ENCODE measurements around the gene PLEKHG3.

PLEKHG3 gene

DNA sequence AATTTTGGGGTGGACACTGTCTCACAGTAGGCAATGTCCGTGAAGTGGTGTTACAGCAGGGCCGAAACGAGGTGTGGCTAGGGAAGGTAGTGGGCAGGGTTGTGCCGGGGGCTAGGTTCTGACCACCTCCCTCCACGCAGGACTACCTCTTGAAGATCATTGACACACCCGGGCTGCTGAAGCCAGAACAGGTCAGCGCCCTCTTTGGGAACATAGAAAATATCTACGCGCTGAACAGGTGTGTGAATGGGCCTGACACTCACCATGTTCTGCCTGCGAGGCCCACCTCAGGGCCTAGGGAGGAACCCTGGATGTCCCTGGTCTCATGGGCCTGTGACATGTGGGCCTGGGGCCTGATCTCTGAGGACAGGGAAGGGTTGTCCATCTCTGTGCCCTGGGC is 24.6 kb downstream of the PLEKHG3 start:
- DNase-seq, result no peak

DNA sequence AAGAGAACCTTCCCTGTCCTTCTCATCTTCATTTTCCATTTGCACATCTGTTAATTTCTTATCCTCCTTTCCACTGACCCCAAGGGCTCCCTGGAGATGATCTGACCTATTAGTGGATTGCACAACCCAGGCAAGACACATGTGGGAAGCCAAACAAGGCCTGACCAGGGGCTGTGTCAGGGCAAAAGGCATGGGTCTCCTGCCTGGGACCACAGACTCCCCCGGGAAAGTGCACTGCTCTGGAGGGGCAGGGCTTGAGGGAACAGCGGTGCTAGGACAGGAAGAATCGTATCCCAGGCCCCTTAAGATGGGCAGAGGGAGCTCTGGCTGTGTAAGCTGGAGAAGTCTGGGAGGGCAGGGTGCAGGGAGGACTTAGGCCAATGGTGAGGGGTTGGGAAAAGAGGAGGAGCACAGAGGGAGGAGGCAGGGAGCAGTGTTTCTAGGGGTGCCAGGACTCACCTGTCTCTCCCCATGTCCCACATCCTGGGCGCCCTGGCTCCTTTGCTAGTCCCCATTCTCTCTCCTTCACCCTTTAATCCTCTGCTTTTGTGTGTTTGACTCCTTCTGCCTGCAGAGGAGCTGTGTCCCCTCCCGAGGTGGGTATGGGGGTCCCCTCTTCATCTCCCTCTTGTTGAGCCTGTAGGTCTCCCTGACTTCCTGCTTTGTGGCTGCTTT is 25.3 kb downstream of the PLEKHG3 start:
- no peak for DNase-seq

DNA sequence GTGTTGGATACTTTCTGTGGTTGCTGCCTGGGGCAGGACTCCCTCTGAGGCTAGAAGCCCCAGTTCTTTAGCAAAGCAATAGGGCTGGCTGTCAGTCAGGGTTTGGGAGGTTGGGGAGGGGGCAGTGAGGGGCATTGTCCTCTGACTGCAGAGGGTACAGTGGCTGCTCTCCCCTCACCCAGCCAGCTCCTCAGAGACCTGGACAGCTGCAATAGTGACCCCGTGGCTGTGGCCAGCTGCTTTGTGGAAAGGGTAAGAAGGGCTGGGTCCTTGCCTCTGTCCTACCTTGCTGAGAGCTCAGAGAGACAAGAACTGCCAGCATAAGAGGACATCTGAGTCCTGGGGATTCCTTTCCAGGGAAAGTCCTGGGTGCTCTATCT is 25.8 kb downstream of the PLEKHG3 start:
- no peak for DNase-seq

DNA sequence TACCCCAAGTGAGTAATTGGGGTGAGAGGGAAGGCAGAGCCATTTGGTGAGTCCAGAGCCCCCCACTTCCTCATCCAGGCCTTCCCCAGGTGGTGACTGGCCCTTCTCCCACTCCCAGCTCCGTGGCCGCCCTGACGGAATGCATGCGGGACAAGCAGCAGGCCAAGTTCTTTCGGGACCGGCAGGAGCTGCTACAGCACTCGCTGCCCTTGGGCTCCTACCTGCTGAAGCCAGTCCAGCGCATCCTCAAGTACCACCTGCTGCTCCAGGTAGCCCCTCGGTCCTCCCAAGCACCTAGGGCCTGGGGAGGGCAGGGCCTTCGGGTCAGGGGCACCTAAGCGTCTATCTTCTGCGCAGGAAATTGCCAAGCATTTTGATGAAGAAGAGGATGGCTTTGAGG is 26.5 kb downstream of the PLEKHG3 start:
- no peak for DNase-seq

DNA sequence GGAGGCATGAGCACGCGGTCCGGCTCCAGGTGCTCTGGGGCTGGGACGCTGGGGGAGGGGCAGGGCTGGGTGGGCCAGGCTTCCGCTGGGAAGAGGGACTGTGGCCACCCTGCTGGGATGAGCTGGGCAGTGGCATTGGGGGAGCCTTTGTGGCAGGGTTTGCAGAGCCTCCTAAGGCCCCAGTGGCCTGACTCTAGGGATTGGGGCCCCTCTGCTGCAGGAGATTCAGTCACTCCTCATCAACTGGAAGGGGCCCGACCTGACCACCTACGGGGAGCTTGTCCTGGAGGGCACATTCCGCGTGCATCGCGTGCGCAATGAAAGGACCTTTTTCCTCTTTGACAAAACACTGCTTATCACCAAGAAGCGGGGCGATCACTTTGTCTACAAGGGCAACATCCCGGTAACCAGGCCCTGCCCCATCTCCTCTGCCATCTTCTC is 26.9 kb downstream of the PLEKHG3 start:
- no peak for DNase-seq

DNA sequence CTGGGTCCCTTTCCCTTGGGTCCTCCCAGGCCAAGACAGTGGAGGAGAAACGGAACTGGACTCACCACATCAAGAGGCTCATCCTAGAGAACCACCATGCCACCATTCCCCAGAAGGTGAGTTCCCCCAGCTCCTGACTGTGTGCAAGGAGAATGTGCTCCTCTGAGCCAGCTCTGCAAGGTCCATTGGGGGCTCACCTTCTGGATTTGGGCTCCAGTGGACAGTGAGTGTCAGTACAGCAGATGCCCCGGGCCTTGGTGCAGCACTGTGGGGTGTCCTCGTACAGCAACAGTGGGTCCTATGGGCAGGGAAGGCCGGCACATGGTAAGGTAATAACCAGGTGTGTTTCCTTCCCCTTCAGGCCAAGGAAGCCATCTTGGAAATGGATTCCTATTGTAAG is 27.8 kb downstream of the PLEKHG3 start:
- DNase-seq, result no peak

DNA sequence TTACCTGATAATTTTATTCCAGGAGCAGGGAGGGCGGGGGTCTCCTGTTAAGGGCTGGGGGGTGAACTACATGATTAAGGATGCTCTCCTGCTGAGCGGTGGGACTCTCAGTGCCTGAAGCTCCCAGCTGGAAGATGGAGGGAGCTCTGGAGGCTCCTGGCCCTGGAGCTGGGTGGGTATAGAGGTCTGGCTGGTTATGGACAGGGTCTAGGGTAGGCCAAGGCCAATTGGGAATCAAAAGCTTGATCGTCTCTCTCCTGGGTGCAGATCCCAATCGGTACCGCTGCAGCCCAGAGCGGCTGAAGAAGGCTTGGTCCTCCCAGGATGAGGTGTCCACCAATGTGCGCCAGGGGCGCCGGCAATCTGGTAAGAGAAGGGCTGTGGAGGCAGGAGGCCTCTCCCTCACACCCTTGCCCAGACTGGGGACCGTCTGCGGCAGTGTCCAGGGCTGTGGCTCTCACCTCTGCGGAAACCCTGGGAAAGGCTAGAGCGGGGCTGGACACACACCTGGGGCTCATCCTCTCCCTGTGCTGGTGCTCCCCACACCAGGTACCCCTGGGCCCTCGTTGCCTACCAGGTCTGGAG is 28.4 kb downstream of the PLEKHG3 start:
- DNase-seq, result no peak

DNA sequence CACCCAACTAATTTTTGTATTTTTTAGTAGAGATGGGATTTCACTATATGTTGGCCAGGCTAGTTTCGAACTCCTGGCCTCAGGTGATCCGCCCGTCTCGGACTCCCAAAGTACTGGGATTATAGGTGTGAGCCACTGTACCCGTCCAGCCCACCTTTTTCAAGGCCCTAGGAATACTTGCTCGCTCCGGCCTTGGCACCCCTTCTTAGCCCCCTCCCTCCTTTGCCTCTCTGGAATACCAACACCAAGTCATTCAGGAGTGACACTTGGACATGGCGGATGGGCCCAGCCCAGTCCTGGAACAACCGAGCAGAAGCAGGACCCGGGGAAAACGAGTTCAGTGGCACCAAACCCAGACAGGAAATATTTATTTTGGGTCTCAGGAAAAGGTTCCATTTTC is 29.1 kb downstream of the PLEKHG3 start:
- no peak for DNase-seq

DNA sequence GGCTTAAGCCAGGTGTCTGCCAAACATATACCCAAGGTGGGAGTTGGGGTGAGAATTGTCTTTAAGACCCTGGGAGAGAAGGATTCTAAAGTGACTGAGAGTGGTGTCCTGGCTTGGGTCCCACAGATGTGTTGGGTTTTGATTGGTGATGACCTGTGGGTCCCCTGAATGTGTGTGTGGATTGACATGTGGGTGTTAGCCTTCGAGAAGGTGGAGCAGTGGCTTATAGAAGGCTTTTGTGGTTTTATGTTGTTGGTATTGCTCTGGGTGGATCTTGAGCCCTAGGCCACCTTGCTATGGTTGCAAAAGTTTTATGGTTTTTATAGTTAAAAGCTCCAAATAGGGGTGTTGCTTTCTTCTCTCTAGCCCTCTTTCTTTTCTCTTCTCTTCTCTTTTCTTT is 29.7 kb downstream of the PLEKHG3 start:
- DNase-seq, result no peak

DNA sequence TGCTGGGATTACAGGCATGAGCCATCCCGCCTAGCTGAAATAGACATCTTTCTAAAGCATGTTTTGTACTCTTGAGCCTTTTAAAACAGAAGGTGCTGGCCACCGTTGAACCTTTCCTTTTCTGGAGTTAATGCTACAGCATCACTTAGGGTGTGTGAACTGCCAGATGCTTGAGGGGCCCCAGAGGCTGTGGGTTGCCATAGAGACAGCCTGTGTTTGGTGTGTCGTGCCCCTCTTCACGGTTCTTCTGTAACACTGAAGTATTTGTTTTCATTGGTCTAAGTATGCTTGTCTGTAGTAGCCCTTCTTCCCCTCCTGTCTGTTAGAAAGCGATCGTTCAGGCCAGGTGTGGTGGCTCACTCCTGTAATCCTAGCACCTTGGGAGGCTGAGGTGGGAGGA is 30.8 kb downstream of the PLEKHG3 start:
- DNase-seq, result no peak

DNA sequence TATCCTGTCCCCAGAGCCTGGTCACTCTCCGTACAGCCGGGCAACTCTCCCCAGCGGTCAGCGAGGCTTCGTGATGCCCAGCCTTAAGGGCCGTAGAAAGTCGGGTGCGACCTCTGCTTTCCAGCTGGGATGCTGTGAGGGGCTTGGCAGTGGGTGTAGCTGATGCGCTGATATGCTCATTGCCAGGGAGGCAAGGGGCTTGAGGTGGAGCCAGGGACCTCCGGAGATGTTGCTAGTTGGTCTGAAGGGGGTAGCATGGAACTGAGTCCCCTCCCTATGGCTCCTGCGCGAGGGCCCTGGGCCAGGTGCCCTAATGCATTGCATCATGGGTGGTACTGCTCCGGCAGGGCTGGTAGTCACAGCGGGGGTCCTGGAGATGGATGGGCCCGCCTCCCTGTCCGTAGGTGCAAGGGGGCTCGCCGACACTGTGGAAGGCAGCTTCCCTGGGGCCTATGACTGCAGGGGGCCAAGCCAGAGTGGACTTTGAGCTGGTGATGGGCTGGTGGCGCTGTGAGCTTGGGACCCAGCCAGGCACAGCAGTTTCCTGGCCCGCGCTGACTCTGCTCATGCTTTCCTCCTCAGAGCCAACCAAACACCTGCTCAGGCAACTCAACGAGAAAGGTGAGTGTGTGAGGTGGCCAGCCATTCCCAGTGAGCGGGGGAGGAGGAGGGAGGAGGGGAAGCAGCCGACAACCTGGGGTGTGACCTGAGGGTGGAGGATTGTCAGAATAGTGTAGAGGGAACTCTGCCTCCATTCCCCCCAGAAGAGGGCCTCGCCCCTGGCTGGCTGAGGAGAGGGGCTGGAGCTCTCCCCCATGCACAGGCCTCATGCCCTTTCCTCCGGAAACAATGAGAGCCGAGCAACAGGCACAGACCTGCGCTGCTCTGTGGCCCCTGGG is 32.3 kb downstream of the PLEKHG3 start:
- no peak for DNase-seq

DNA sequence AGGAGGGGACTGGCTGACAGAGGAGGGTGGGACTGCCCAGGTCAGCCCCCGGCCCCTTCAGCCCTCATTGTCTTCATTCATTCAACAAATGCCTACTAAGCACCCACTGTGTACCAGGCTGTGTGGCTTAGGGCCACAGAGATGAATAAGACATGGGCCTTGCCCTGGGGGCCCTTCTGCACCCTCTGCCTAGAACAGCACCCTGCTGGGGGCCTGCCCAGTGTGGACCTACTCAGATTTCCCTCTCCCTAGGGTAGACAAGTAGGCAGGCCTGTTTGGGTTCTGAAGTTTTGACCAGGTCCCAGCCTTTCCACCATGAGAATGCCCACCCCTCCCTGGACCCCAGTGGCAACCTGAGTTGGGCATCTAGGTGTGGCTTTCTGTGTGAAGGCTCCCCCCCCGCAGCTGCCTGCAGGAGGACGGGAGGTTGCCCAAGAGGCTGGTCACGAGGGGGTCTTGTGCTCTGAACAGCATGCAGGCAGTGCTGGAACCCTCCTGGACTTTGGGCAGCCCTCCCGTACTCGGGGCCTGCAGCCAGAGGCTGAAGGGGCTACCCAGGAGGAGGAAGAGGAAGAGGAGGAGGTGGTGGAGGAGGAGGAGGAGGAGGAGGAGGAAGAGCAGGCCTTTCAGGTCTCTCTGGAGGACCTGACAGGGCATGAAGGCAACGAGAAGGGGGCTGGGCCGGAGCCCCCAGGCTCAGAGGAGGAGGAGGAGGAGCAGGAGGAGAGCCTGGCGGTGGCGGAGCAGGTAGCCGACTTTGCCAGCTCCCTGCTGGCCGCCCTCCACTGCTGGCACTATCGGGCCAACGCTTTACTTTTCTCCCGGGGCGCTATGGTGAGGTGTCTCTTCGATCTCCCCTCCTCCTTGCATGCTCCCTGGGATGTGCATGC is 33.4 kb downstream of the PLEKHG3 start:
- no peak for DNase-seq

DNA sequence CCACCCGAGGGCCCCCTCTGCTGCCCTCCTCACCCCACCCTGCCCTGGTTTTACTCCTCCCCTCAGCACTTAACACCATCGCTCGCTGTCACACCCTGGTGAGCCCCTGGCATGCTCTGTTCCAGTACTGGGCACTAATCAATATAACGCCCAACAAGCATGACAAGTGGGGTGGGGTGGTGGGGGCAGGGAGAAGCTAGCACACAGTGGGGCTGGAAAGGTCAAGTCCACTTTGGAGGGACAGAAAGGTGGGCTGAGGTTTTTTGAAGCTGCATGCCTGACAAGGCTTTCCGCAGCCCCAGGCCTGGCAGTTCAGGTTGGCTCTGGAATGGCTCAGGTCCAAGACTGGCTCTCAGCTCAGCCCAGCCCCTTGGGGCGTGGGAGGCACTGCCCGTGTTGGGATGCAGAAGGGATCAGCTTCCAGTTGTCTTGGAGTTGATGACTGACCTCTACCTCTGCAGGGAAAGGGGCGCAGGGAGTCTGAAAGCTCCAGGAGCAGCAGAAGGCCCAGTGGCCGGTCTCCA is 34.1 kb downstream of the PLEKHG3 start:
- no peak for DNase-seq

DNA sequence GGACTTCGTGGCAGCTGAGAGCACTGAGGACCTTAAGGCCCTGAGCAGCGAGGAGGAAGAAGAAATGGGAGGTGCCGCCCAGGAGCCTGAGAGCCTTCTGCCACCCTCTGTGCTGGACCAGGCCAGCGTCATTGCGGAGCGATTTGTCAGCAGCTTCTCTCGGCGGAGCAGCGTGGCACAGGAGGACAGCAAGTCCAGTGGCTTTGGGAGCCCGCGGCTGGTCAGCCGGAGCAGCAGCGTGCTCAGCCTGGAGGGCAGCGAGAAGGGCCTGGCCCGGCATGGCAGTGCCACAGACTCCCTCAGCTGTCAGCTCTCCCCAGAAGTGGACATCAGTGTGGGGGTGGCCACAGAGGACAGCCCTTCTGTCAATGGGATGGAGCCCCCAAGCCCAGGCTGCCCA is 37.0 kb downstream of the PLEKHG3 start:
- no peak for DNase-seq

DNA sequence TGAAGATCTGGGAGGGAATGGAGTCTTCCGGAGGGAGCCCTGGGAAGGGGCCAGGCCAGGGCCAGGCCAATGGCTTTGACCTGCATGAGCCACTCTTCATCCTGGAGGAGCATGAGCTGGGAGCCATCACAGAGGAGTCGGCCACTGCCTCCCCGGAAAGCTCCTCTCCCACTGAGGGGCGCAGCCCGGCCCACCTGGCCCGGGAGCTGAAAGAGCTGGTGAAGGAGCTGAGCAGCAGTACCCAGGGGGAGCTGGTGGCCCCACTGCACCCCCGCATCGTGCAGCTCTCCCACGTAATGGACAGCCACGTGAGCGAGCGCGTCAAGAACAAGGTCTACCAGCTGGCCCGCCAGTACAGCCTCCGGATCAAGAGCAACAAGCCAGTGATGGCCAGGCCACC is 37.7 kb downstream of the PLEKHG3 start:
- DNase-seq, result no peak

DNA sequence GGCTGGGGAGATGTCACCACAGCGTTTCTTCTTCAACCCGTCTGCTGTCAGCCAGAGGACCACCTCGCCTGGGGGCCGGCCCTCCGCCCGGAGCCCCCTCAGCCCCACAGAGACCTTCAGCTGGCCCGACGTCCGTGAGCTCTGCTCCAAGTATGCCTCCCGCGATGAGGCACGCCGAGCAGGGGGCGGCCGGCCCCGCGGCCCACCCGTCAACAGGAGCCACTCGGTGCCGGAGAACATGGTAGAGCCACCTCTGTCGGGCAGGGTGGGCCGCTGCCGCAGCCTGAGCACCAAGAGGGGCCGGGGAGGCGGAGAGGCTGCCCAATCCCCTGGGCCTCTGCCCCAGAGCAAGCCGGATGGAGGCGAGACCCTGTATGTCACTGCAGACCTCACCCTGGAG is 38.8 kb downstream of the PLEKHG3 start:
- no peak for DNase-seq

DNA sequence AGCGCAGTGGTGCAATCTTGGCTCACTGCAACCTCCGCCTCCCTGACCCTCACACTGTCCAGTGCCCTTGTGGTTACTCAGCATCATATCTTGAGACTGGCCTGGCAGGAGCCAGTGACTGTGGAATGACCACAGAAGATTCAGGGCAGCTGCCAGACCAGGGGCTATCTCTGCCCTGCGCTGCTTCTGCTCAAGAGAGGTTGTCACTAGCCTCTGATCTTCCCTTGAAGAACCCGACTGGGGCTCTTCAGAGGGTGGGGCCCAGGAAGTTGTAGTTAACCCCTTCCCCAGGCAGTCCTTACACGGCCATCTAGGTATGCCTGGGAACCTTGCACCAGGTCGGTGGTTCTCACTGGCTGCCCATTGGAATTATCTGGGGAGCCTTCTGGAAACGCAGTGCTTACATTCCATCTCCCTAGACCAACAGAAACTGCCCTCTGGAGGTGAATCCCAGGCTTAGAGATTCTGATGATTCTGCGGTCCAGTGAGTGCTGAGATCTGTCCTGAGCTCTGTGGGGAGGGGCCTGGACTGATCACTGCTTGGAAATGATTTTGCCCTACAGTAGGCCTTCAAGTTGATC is 41.4 kb downstream of the PLEKHG3 start:
- DNase-seq, result no peak

DNA sequence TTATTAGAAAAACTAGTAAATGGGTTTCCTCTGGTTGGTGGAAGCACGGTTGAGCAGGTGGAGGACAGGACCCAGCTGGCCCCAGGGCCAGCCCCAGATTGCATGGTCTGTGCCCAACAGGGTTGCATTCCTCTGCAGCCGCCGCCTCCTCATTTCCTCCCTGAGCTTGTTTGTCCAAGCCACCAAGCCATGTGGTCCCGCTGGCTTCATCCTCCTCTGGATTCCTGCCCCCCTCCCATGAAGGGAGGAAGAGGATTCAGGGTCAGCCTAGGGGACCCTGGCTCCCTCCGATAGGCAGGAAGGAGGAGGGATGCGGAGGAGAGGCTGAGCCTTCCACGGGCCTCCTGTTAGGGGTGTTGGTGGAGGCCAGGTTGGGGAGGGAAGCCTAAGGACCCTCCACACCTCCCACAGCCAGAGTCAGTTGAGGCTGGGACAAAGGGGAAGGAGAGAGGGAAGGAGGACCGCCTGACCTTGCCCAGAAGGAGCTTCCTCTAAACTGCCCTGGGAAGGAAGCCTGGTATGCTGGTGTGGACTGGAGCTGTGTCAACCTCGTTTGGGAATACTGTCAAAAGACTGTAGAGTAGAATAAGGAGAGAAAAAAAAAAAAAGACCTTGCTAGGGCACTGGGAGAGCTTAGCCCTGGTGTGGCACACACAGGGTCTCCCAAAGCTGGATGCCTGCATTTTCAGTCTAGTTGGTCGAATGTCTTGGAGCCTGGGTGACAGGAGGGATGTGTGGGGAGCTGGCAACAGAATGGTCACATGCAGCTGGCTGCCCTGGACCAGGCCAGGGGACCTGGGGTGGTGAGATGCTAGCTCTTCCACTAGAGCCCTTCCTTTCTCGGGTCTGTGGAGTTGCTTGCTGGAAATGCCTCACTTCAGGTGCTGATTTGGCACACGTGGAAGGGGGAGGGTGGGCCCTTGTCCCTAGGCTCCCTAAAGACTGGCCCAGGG is 42.4 kb downstream of the PLEKHG3 start:
- no peak for DNase-seq

DNA sequence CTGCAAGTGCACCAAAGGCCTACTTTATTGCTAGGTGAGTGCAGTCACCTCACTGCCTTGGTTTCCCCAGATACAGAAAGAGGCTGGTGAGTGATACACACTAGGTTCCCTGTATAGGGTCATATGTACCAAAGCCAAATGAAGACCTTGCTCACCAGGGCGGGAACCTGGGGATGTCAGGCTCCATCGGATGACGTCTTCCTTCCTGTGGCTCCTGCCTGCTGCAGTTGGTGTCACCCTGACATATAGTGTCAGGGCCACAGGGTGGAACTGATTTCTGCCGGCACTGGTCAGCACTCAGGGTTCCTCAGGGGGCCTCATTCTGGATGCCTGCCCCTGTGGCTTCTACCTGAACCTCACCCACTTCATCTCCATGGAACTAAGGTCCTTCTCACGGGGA is 43.1 kb downstream of the PLEKHG3 start:
- DNase-seq, result no peak

DNA sequence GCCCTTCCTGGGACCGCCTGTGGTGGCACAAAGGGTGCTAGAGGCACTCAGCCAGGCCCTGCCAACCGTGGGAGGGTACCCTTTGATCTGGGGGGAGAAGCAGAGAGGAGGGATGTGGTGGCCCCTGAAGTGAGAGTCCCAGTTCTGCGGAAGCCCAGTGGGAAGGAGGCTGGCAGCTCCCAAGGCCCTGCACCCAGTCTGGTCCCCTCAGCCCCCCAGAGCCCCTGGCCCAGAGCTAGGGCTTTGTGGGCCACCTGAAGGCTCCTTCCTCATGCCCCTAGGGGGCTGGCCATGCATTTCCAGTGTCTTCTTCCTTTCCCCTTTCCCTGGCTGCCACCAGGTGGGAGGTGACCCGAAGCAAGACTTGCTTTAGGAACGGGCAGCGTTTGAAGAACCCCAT is 44.3 kb downstream of the PLEKHG3 start:
- DNase-seq, result no peak

Measured in CD4-positive, alpha-beta T cell treated with Interleukin-1 beta for 1 hour (primary cell).